ENCODE results near the gene COL4A1. TPM values are rescaled to one million over a fixed set of nuclear protein-coding genes. Genes with fewer than 3 reads are reported as not detected.

COL4A1 gene
- total RNA-seq, 2 experiments from 2014 or later: 0.06 to 0.12 TPM

DNA sequence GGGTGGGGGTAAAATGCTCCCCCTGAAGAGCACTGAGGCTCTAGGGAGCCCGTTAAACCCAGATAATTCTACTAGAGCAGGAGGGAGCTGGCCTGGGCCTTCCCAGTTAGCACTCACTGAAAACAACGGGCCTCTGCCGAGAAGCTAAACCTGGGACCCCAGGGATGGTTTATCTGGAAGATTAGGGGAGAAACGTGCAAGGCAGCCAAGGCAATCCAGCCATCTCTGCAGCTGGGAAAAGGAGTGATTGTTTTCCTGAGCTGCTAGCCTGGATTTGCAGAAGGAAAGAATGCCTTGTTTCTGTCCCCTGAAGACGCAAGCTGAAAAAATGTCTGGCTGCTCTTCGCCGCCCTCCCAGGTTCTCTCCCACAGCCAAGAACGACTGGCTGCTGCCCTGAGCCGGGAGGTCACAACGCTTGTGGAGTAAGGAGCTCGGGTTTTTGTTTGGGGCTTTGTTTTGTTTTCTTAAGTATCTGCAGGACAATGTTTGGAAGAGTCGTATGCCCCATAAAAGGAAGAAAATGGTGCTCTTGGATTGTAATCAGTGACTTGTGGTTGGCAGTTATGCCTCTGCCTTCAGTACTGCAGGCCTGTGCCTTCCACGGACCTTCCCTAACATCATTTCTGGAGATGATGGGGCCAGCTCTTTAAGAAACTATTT, 31.6 kb upstream of the COL4A1 start:
- Mint-ChIP-seq H3K4me3 (no peak overlapping the region), H3K27me3 (peaks cover 24% of the 10 kb centered on the region), H3K4me1 (peaks cover 21% of the 10 kb centered on the region), H3K9me3 (peaks cover 3% of the 10 kb centered on the region), H3K27ac (no peak overlapping the region), H3K36me3 (ENCODE audit: low read depth) (no peaks in the 10 kb centered on the region)
- ChIA-PET CTCF (interaction anchor here (0.5 to 1.2 kb wide), 4 partner anchors 8 to 74 kb away, joined by 3 to 4 read pairs (median 3); no protein-coding TSS in a partner anchor), POLR2A (no interaction called here)
- no peak for DNase-seq

GRCh38 chr13:110337247-110337646, 30.3 kb upstream of the COL4A1 start:
- ChIA-PET CTCF (no interaction called here), POLR2A (no interaction called here)
- Mint-ChIP-seq H3K4me1 (peaks cover 21% of the 10 kb centered on the region), H3K36me3 (ENCODE audit: low read depth) (no peaks in the 10 kb centered on the region), H3K9me3 (peaks cover 3% of the 10 kb centered on the region), H3K27ac (no peak overlapping the region), H3K27me3 (peaks cover 23% of the 10 kb centered on the region), H3K4me3 (no peak overlapping the region)
- DNase-seq: no peak

DNA sequence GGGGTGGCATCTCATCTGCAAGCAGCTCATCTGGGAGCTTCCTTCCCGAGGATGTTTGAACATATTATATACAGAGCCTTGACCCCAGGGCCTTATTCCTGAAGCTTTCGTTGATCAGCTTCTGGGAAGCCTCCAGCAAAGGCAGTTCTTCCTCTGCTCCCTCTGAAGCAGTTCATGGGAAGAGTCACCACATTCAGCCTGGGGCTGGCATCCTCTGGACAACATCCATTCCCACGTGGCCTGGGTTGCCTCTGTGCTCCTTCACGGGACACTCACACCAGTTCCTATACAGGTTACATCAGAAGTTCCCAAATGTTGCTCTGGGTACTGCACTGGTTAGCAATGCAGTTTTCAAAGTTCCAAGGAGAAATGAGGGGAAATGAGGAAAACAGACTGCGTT, 29.7 kb upstream of the COL4A1 start:
- H3K36me3 Mint-ChIP-seq (ENCODE audit: low read depth): no peaks in the 10 kb centered on the region
- H3K27ac Mint-ChIP-seq: no peak overlapping the region
- DNase-seq: no peak
- H3K4me1 Mint-ChIP-seq: peaks cover 21% of the 10 kb centered on the region
- no peak overlapping the region for H3K4me3 Mint-ChIP-seq
- H3K27me3 Mint-ChIP-seq: peaks cover 22% of the 10 kb centered on the region
- POLR2A ChIA-PET: no interaction called here
- peaks cover 3% of the 10 kb centered on the region for H3K9me3 Mint-ChIP-seq
- CTCF ChIA-PET: no interaction called here

DNA sequence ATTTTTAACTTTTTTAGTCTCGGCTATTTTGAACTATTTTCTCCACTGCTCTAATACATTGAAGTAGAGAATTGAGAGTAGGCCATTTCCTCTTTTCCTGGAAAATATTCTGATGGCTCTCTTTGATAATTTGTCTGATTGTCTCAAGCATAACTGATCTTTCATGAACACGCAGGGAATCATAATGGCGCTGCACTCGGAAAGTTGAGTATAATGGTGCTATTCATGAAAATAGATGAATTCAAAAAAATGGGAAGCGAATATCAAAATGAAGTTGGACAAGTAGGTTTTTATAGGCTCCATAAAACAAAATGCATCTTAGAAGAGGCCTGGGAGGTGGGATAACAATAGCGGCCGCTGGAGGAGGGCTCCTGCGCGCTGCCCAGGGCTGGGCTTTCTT, 29.2 kb upstream of the COL4A1 start:
- H3K9me3 Mint-ChIP-seq: peaks cover 3% of the 10 kb centered on the region
- no peaks in the 10 kb centered on the region for H3K36me3 Mint-ChIP-seq (ENCODE audit: low read depth)
- ChIA-PET CTCF (no interaction called here), POLR2A (no interaction called here)
- H3K27ac Mint-ChIP-seq: no peak overlapping the region
- peaks cover 18% of the 10 kb centered on the region for H3K4me1 Mint-ChIP-seq
- H3K4me3 Mint-ChIP-seq: no peak overlapping the region
- peaks cover 19% of the 10 kb centered on the region for H3K27me3 Mint-ChIP-seq
- DNase-seq: no peak

- no peak for DNase-seq
- Mint-ChIP-seq H3K27me3 (peaks cover 13% of the 10 kb centered on the region), H3K27ac (no peak overlapping the region), H3K4me3 (no peak overlapping the region), H3K4me1 (peaks cover 6% of the 10 kb centered on the region), H3K9me3 (peaks cover 3% of the 10 kb centered on the region), H3K36me3 (ENCODE audit: low read depth) (no peaks in the 10 kb centered on the region)
- ChIA-PET CTCF (interaction anchor here (0.6 kb wide), 1 partner anchor 235 kb away, joined by 4 read pairs; no protein-coding TSS in a partner anchor), POLR2A (no interaction called here)
Measured at GRCh38 chr13:110334841-110335490, 28.0 kb upstream of the COL4A1 start.

GRCh38 chr13:110334256-110334655, 27.3 kb upstream of the COL4A1 start:
- H3K27ac Mint-ChIP-seq: no peak overlapping the region
- peaks cover 3% of the 10 kb centered on the region for H3K9me3 Mint-ChIP-seq
- H3K4me1 Mint-ChIP-seq: peaks cover 4% of the 10 kb centered on the region
- DNase-seq: no peak
- H3K4me3 Mint-ChIP-seq: no peak overlapping the region
- CTCF ChIA-PET: interaction anchor here (0.5 kb wide), 1 partner anchor 20 kb away, joined by 3 read pairs; no protein-coding TSS in a partner anchor
- H3K27me3 Mint-ChIP-seq: peaks cover 13% of the 10 kb centered on the region
- POLR2A ChIA-PET: no interaction called here
- H3K36me3 Mint-ChIP-seq (ENCODE audit: low read depth): no peaks in the 10 kb centered on the region

DNA sequence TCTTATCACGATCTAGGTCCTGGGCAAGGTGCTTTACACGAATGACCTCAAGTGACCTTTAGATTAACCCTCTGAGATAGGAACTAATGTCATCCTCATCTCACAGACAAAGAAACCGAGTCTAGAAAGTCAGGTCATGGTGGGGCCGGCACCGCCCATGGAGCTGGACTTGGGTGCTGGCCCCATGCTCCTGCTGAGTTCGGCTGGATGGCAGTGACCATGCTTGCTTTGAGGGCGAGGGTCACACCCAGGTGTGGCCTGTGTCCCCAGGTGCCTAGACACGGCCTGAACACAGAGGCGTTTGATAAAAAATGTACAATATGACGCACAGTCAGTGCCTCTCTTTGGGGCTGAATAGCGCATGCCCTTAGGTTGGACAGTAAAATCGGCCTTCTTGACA, 26.9 kb upstream of the COL4A1 start:
- peaks cover 3% of the 10 kb centered on the region for H3K9me3 Mint-ChIP-seq
- no peak for DNase-seq
- peaks cover 13% of the 10 kb centered on the region for H3K27me3 Mint-ChIP-seq
- no peak overlapping the region for H3K27ac Mint-ChIP-seq
- H3K36me3 Mint-ChIP-seq (ENCODE audit: low read depth): no peaks in the 10 kb centered on the region
- H3K4me1 Mint-ChIP-seq: peaks cover under 1% of the 10 kb centered on the region
- ChIA-PET POLR2A (no interaction called here), CTCF (interaction anchor here (0.5 kb wide), 1 partner anchor 20 kb away, joined by 3 read pairs; no protein-coding TSS in a partner anchor)
- no peak overlapping the region for H3K4me3 Mint-ChIP-seq

DNA sequence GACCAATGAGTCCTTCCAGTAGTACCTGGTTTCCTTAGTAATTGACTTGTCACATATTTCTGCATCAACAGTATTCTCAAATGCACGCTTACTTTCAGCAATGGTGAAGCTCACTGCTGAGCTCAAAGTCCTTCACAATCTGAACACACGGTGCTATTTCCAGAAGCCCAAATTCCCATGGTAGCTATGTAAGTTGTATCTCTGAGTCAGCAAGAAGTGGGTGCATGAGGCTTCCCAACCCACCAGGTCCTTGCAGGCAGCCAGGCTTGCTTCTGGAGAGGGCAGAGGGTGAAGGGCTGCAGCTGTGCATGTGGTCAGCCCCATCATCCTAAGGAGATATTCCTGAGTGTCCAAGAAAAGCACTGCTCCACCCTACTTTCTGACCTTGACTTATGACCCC, 25.8 kb upstream of the COL4A1 start:
- Mint-ChIP-seq H3K27ac (no peak overlapping the region), H3K9me3 (peaks cover 3% of the 10 kb centered on the region), H3K27me3 (peaks cover 12% of the 10 kb centered on the region), H3K4me1 (no peaks in the 10 kb centered on the region), H3K36me3 (ENCODE audit: low read depth) (no peaks in the 10 kb centered on the region), H3K4me3 (no peak overlapping the region)
- CTCF ChIA-PET: no interaction called here
- POLR2A ChIA-PET: no interaction called here
- no peak for DNase-seq

- Mint-ChIP-seq H3K9me3 (peaks cover 3% of the 10 kb centered on the region), H3K36me3 (ENCODE audit: low read depth) (no peaks in the 10 kb centered on the region), H3K4me1 (no peaks in the 10 kb centered on the region), H3K4me3 (no peak overlapping the region), H3K27me3 (peaks cover 19% of the 10 kb centered on the region), H3K27ac (no peak overlapping the region)
- ChIA-PET POLR2A (no interaction called here), CTCF (interaction anchor here (0.5 kb wide), 1 partner anchor 116 kb away, joined by 5 read pairs; no protein-coding TSS in a partner anchor)
- DNase-seq: no peak
Measured at GRCh38 chr13:110331362-110331761, 24.4 kb upstream of the COL4A1 start.

DNA sequence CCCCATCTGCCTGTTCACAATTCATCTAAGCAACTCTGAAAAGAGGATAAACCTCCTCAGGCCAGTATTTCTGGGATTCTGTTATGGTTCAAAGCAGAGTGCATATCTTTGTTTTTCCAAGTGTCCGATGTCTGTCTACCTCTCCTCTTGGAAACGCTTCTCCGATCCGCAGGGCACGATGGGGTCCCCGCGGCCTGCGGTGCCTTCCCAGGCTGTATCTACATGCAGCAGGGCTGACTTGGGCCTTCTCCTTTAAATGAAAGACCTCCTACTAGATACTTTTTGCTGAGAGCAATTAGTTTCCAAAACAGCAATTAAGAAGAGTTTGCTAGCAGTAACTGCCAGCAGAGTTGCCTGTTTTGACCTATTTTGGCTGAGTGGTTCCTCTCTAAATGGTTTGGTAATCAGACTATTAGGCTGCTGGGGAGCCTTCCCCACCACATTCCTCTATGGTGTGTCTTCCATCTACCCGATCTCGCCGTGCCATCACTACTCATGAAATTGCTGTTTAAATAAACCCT, 23.6 kb upstream of the COL4A1 start:
- POLR2A ChIA-PET: no interaction called here
- H3K4me3 Mint-ChIP-seq: no peak overlapping the region
- no peak overlapping the region for H3K27ac Mint-ChIP-seq
- H3K9me3 Mint-ChIP-seq: peaks cover 3% of the 10 kb centered on the region
- H3K27me3 Mint-ChIP-seq: peaks cover 21% of the 10 kb centered on the region
- CTCF ChIA-PET: no interaction called here
- DNase-seq: no peak
- H3K36me3 Mint-ChIP-seq (ENCODE audit: low read depth): no peaks in the 10 kb centered on the region
- no peaks in the 10 kb centered on the region for H3K4me1 Mint-ChIP-seq

DNA sequence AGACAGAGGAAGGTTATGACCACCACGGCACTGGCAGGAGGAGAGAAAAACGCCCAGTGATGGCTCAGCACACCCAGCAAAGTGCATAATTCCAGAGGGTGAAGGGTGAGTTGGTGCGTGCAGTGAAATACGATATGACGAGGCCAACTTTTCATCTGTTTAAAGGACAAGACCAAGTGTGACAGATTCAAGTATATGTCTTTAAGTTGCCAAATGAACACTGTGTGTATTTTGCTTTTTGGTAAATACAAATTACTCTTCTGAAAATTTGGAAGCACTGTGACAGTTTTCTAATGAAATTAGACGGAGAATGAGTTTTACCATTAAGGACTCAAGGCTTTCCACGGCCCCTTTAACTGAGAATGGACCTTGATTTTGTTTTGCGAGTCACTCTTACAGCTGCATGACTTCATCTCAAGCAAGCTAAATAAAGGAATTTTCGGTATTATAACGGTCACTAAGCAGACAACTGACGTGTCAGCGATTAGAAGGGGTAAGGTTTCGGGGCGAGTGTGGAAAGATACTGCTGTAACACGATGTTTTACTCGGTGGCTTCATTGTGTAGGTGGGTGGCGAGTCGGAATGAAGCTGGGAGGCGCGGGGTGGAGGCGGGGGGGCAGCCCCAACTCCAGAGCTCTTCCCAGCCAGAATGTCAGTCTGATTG, 23.0 kb upstream of the COL4A1 start:
- ChIA-PET POLR2A (no interaction called here), CTCF (no interaction called here)
- no peak for DNase-seq
- peaks cover 22% of the 10 kb centered on the region for H3K27me3 Mint-ChIP-seq
- H3K4me3 Mint-ChIP-seq: no peak overlapping the region
- peaks cover under 1% of the 10 kb centered on the region for H3K9me3 Mint-ChIP-seq
- no peak overlapping the region for H3K27ac Mint-ChIP-seq
- H3K4me1 Mint-ChIP-seq: no peaks in the 10 kb centered on the region
- no peaks in the 10 kb centered on the region for H3K36me3 Mint-ChIP-seq (ENCODE audit: low read depth)

DNA sequence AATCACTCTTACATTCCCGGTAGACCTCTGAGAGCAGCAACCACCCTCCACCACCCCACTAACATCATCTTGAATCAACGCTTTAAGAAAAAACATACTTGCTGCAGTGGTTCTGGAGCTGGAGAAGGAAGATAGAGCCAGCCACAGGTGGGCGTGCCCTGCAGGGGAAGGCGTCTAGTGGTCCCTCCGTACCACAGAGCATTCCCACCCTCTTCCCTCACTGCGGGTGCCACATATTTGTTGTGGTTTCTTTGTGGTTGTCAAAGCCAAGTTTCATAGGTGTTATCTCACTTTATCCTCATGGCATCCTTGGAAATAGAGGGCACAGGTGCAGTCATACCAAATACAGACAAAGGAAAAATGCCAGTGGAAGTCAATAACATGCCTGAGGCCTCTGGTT, 22.3 kb upstream of the COL4A1 start:
- Mint-ChIP-seq H3K27ac (no peak overlapping the region), H3K4me3 (no peak overlapping the region), H3K36me3 (ENCODE audit: low read depth) (no peaks in the 10 kb centered on the region), H3K4me1 (no peaks in the 10 kb centered on the region), H3K27me3 (peaks cover 25% of the 10 kb centered on the region), H3K9me3 (no peaks in the 10 kb centered on the region)
- ChIA-PET CTCF (no interaction called here), POLR2A (no interaction called here)
- no peak for DNase-seq

DNA sequence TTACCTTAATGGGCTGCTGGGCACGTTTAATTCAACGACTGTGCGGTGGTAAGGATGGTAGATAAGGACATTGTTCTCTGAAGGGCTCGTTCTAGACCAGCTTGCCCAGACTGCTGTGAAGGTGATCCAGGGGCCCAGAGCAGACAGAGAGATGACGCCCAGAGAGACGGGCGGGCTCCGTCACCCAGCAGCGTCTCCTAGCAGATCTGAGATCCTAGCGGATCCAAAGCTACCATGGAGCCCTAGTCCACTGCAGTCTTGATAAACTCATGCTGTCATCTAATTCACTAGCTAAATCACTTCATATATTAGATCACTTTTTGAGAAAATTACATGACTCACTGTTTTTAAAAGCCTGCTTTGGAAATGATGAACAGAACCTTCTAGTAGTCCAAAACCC, 21.6 kb upstream of the COL4A1 start:
- Mint-ChIP-seq H3K4me3 (no peak overlapping the region), H3K36me3 (ENCODE audit: low read depth) (no peaks in the 10 kb centered on the region), H3K9me3 (no peaks in the 10 kb centered on the region), H3K27ac (no peak overlapping the region), H3K27me3 (peaks cover 28% of the 10 kb centered on the region), H3K4me1 (no peaks in the 10 kb centered on the region)
- POLR2A ChIA-PET: no interaction called here
- no peak for DNase-seq
- CTCF ChIA-PET: no interaction called here
